SH-SY5Y (cell line): Measurements from ENCODE around the gene ARHGAP33.

Experiments
- GATA2 ChIP-seq: IDR thresholded peaks from 2 replicates; pipeline ENCODE4 v1.6.1; 2011; ENCODE audit warnings: mild to moderate bottlenecking, low read depth, low read length
- GATA3 ChIP-seq: IDR thresholded peaks from 2 replicates; pipeline ENCODE4 v1.6.1; 2011; ENCODE audit warnings: low read depth, mild to moderate bottlenecking, low read length, moderate library complexity

- TF ChIP-seq GATA3 (no peak), GATA2 (no peak)
Measured at GRCh38 chr19:35792312-35792711, 16.9 kb downstream of the ARHGAP33 start.
